Body of pancreas (tissue), 4 donors: ENCODE data around the gene WHRN.

ENCODE experiments used
- POLR2A ChIP-seq, 3 donors: fragments of 450-650 bp; IDR thresholded peaks; one replicate each; pipeline ENCODE4 v1.6.1; 2016; ENCODE audit warnings: antibody characterized with exemption in 3 of 3, mild to moderate bottlenecking in 2 of 3
- TF ChIP-seq, protein P1 (sequence below), 7 experiments: fragments of 450-650 bp in 4 of 7; fragments of 200-600 bp in 3 of 7; sonication (generic) in 3 of 7; IDR thresholded peaks; one replicate each; pipeline ENCODE4 v1.5.1; 2016 to 2019; ENCODE audit warnings: antibody characterized with exemption in 7 of 7

DNA sequence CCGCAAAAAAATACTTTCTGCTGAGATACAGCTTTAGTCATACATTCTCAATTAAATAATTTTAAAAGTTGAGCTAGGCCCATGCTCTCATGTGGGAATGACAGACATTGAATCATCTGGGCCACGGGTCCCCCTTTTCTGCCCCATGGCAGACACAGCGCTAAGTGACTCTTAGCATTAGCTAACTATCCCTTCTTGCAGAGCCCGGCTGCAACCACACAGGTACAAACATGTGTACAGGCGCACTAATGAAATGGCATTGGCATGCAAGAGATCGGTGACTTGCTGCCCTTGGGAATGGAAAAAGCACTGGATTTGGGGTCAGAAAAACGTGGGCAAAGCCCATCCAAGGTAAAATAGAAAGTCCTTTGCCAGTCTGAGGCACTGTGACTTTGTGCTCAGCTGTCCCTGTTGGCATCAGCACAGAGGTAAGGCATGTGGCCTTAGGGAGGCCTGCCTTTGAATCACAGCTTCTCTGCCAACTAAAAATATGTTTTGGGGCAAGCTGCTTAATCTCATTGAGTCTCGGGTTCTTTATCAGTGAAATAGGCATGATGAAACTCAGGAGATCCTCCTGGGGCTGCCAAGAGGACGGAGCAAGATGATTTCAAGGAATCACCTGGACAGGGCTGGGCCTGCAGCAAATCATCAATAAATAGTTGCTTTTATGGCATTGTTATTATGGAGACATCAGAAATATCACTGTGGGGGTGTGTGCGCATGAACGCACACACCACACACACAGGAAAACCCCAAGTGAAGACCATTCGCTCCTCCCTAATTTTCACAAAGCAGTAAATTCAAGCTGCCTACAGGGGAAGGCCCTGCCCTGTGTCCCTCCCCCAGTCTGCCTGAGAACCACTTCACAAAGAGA, 54.2 kb downstream of the WHRN start:
- TF ChIP-seq, protein P1, sequence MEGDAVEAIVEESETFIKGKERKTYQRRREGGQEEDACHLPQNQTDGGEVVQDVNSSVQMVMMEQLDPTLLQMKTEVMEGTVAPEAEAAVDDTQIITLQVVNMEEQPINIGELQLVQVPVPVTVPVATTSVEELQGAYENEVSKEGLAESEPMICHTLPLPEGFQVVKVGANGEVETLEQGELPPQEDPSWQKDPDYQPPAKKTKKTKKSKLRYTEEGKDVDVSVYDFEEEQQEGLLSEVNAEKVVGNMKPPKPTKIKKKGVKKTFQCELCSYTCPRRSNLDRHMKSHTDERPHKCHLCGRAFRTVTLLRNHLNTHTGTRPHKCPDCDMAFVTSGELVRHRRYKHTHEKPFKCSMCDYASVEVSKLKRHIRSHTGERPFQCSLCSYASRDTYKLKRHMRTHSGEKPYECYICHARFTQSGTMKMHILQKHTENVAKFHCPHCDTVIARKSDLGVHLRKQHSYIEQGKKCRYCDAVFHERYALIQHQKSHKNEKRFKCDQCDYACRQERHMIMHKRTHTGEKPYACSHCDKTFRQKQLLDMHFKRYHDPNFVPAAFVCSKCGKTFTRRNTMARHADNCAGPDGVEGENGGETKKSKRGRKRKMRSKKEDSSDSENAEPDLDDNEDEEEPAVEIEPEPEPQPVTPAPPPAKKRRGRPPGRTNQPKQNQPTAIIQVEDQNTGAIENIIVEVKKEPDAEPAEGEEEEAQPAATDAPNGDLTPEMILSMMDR (IDR thresholded peaks at IDR 0.05): no peak
- no peak for TF ChIP-seq POLR2A (IDR thresholded peaks at IDR 0.05)
